ENCODE measurements around the gene CACNA1I.

The CACNA1I gene

GRCh38 chr22:39559456-39560105 is 11.0 kb upstream of the CACNA1I start:
- TF ChIP-seq CTCF (IDR thresholded peaks at IDR 0.05; ENCODE audit: borderline replicate concordance, control extremely low read depth, extremely low read depth, insufficient read depth, missing control alignments): peak; percentile 62
- DNase-seq (ENCODE audit: low spot score): peak; percentile 70
- in situ Hi-C loops (cut with MboI; ENCODE audit: low sequenced_read_pairs, unreplicated experiment): no loop called here

- TF ChIP-seq CTCF (IDR thresholded peaks at IDR 0.05; ENCODE audit: borderline replicate concordance, control extremely low read depth, extremely low read depth, insufficient read depth, missing control alignments): no peak
- in situ Hi-C loops (cut with MboI; ENCODE audit: low sequenced_read_pairs, unreplicated experiment): no loop called here
- no peak for DNase-seq (ENCODE audit: low spot score)
Measured at GRCh38 chr22:39560127-39560526, 10.4 kb upstream of the CACNA1I start.

- TF ChIP-seq CTCF (IDR thresholded peaks at IDR 0.05; ENCODE audit: borderline replicate concordance, control extremely low read depth, extremely low read depth, insufficient read depth, missing control alignments): no peak
- no peak for DNase-seq (ENCODE audit: low spot score)
- in situ Hi-C loops (cut with MboI; ENCODE audit: low sequenced_read_pairs, unreplicated experiment): no loop called here
Measured at GRCh38 chr22:39562839-39563489, 7.6 kb upstream of the CACNA1I start.

- in situ Hi-C loops (cut with MboI; ENCODE audit: low sequenced_read_pairs, unreplicated experiment): no loop called here
- no peak for TF ChIP-seq CTCF (IDR thresholded peaks at IDR 0.05; ENCODE audit: borderline replicate concordance, control extremely low read depth, extremely low read depth, insufficient read depth, missing control alignments)
- no peak for DNase-seq (ENCODE audit: low spot score)
Measured at GRCh38 chr22:39563571-39564428, 6.8 kb upstream of the CACNA1I start.

- in situ Hi-C loops (cut with MboI; ENCODE audit: low sequenced_read_pairs, unreplicated experiment): no loop called here
- no peak for DNase-seq (ENCODE audit: low spot score)
- TF ChIP-seq CTCF (IDR thresholded peaks at IDR 0.05; ENCODE audit: borderline replicate concordance, control extremely low read depth, extremely low read depth, insufficient read depth, missing control alignments): no peak
Measured at GRCh38 chr22:39565414-39565944, 5.1 kb upstream of the CACNA1I start.

GRCh38 chr22:39567135-39567946 is 3.2 kb upstream of the CACNA1I start:
- in situ Hi-C loops (cut with MboI; ENCODE audit: low sequenced_read_pairs, unreplicated experiment): no loop called here
- TF ChIP-seq CTCF (IDR thresholded peaks at IDR 0.05; ENCODE audit: borderline replicate concordance, control extremely low read depth, extremely low read depth, insufficient read depth, missing control alignments): no peak
- no peak for DNase-seq (ENCODE audit: low spot score)
